HUES64 (cell line): ENCODE measurements around the gene ABHD13.

Source experiments
- H3K27ac ChIP-seq: 2 replicates; pipeline ENCODE4 v1.7.0; 2013; ENCODE audit warnings: low read depth, low read length, inconsistent platforms
- H3K27me3 ChIP-seq: 2 replicates; pipeline ENCODE4 v1.6.1; 2013; ENCODE audit warnings: mild to moderate bottlenecking, low read length; ENCODE audit not compliant: insufficient read depth
- H3K36me3 ChIP-seq: 2 replicates; pipeline ENCODE4 v1.6.1; 2013; ENCODE audit warnings: mild to moderate bottlenecking, low read length; ENCODE audit not compliant: insufficient read depth
- H3K4me1 ChIP-seq: 2 replicates; pipeline ENCODE4 v1.6.1; 2013; ENCODE audit warnings: mild to moderate bottlenecking, low read length, moderate library complexity; ENCODE audit not compliant: insufficient read depth
- H3K4me3 ChIP-seq: 2 replicates; pipeline ENCODE4 v1.5.1; 2013; ENCODE audit warnings: mild to moderate bottlenecking, low read length, moderate library complexity
- H3K9ac ChIP-seq: 2 replicates; pipeline ENCODE4 v1.6.1; 2013; ENCODE audit warnings: mild to moderate bottlenecking, low read depth, low read length
- H3K9me3 ChIP-seq: 2 replicates; pipeline ENCODE4 v1.6.1; 2013; ENCODE audit warnings: low read depth, low read length; ENCODE audit not compliant: insufficient read depth
- WGBS: fragments of 150-250, 120-280 bp; methylation state at CpG from one replicate; pipeline ENCODE4 v1.1.7; 2013; ENCODE audit warnings: missing lambda C conversion rate; 5-methylcytosine and 5-hydroxymethylcytosine counted together

ABHD13 gene

GRCh38 chr13:108269601-108270328 lies 51.6 kb downstream of the ABHD13 start, which contains the start of gene TNFSF13B:
TSS of gene TNFSF13B (plus strand) at chr13:108269718. CDS start at chr13:108269896, 178 bp downstream.
- H3K27me3 ChIP-seq, result no peaks in the 10 kb centered on the region
- no peak within 1 kb of the TSS for H3K27ac ChIP-seq
- H3K4me3 ChIP-seq, result no peak within 1 kb of the TSS
- WGBS, result 46% methylated on average over 16 of the region's 16 CpGs
- no peaks in the 10 kb centered on the region for H3K36me3 ChIP-seq
- H3K9ac ChIP-seq, result no peak within 1 kb of the TSS
- no peaks in the 10 kb centered on the region for H3K9me3 ChIP-seq
- H3K4me1 ChIP-seq, result 0 out of 2 replicates have a peak, but pooled peaks cover 9% of the 10 kb centered on the region

GRCh38 chr13:108270442-108270841 lies 52.2 kb downstream of the ABHD13 start:
- Histone ChIP-seq H3K9ac (no peak overlapping the region), H3K36me3 (no peaks in the 10 kb centered on the region), H3K4me1 (0 out of 2 replicates have a peak, but pooled peaks cover 9% of the 10 kb centered on the region), H3K27me3 (no peaks in the 10 kb centered on the region), H3K27ac (no peak overlapping the region), H3K4me3 (no peak overlapping the region), H3K9me3 (no peaks in the 10 kb centered on the region)
- 93% methylated on average over 3 of the region's 3 CpGs for WGBS

GRCh38 chr13:108272333-108272732 lies 54.1 kb downstream of the ABHD13 start:
- Histone ChIP-seq H3K27ac (no peak overlapping the region), H3K4me1 (0 out of 2 replicates have a peak, but pooled peaks cover 9% of the 10 kb centered on the region), H3K4me3 (no peak overlapping the region), H3K36me3 (no peaks in the 10 kb centered on the region), H3K9ac (no peak overlapping the region), H3K9me3 (no peaks in the 10 kb centered on the region), H3K27me3 (no peaks in the 10 kb centered on the region)

GRCh38 chr13:108273429-108274118 lies 55.4 kb downstream of the ABHD13 start:
- no peak overlapping the region for H3K27ac ChIP-seq

GRCh38 chr13:108274718-108275117 lies 56.5 kb downstream of the ABHD13 start:
- Histone ChIP-seq H3K27me3 (no peaks in the 10 kb centered on the region), H3K27ac (no peak overlapping the region), H3K9me3 (no peaks in the 10 kb centered on the region), H3K4me3 (no peak overlapping the region), H3K9ac (no peak overlapping the region), H3K4me1 (peaks cover 9% of the 10 kb centered on the region; the same call in 1 of the 2 replicates), H3K36me3 (no peaks in the 10 kb centered on the region)

More at GRCh38 chr13:108273429-108274118, 55.4 kb downstream of the ABHD13 start:
- Histone ChIP-seq H3K36me3 (no peaks in the 10 kb centered on the region), H3K27me3 (no peaks in the 10 kb centered on the region), H3K4me3 (no peak overlapping the region), H3K9me3 (no peaks in the 10 kb centered on the region), H3K4me1 (0 out of 2 replicates have a peak, but pooled peaks cover 9% of the 10 kb centered on the region), H3K9ac (no peak overlapping the region)
- 94% methylated on average over 4 of the region's 5 CpGs for WGBS

GRCh38 chr13:108276060-108276459 lies 57.9 kb downstream of the ABHD13 start:
- no peak overlapping the region for H3K4me3 ChIP-seq
- no peaks in the 10 kb centered on the region for H3K9me3 ChIP-seq
- H3K36me3 ChIP-seq, result no peaks in the 10 kb centered on the region
- H3K27ac ChIP-seq, result no peak overlapping the region
- 83% methylated on average over 6 of the region's 6 CpGs for WGBS
- no peak overlapping the region for H3K9ac ChIP-seq
- no peaks in the 10 kb centered on the region for H3K27me3 ChIP-seq
- peaks cover 4% of the 10 kb centered on the region; the same call in 1 of the 2 replicates for H3K4me1 ChIP-seq

GRCh38 chr13:108278466-108278865 lies 60.3 kb downstream of the ABHD13 start:
- Histone ChIP-seq H3K27me3 (no peaks in the 10 kb centered on the region), H3K36me3 (no peaks in the 10 kb centered on the region), H3K4me3 (no peak overlapping the region), H3K9ac (no peak overlapping the region), H3K4me1 (peaks cover 10% of the 10 kb centered on the region; the same call in 1 of the 2 replicates), H3K27ac (no peak overlapping the region), H3K9me3 (no peaks in the 10 kb centered on the region)
- 100% methylated on average over 1 of the region's 1 CpG for WGBS

GRCh38 chr13:108281901-108282300 lies 63.7 kb downstream of the ABHD13 start:
- Histone ChIP-seq H3K9me3 (no peaks in the 10 kb centered on the region), H3K36me3 (no peaks in the 10 kb centered on the region), H3K9ac (no peak overlapping the region), H3K4me1 (peaks cover 14% of the 10 kb centered on the region; the same call in 1 of the 2 replicates), H3K27me3 (no peaks in the 10 kb centered on the region), H3K4me3 (no peak overlapping the region), H3K27ac (no peak overlapping the region)
- WGBS, result 91% methylated on average over 2 of the region's 4 CpGs

- peaks cover 14% of the 10 kb centered on the region; the same call in 1 of the 2 replicates for H3K4me1 ChIP-seq
- H3K36me3 ChIP-seq, result no peaks in the 10 kb centered on the region
- H3K27ac ChIP-seq, result no peak overlapping the region
- WGBS, result 93% methylated on average over 3 of the region's 3 CpGs
- no peaks in the 10 kb centered on the region for H3K9me3 ChIP-seq
- H3K9ac ChIP-seq, result no peak overlapping the region
- no peak overlapping the region for H3K4me3 ChIP-seq
- no peaks in the 10 kb centered on the region for H3K27me3 ChIP-seq
Observed at GRCh38 chr13:108283110-108283509, 64.9 kb downstream of the ABHD13 start.
